Activated CD8-positive, alpha-beta memory T cell treated with anti-CD3 and anti-CD28 coated beads for 4 hours (primary cell): Measurements from ENCODE around the gene NELFA.

ENCODE experiments used
- DNase-seq, 2 donors: peaks; one replicate each; pipeline ENCODE4 v3.0.0-alpha.2; 2020; ENCODE audit warnings: low read depth in 2 of 2

Gene NELFA

GRCh38 chr4:1982124-1983052 lies 26.4 kb downstream of the NELFA start:
- DNase-seq, result no peak

GRCh38 chr4:1981251-1982058 lies 27.3 kb downstream of the NELFA start:
- DNase-seq, result no peak

GRCh38 chr4:1980561-1981041 lies 28.2 kb downstream of the NELFA start:
- no peak for DNase-seq

GRCh38 chr4:1979477-1980196 lies 29.1 kb downstream of the NELFA start:
- no peak for DNase-seq

- no peak for DNase-seq
These were observed 29.9 kb downstream of the NELFA start for GRCh38 chr4:1978741-1979476.

GRCh38 chr4:1978226-1978625 lies 30.5 kb downstream of the NELFA start:
- no peak for DNase-seq

GRCh38 chr4:1976416-1977352 lies 32.1 kb downstream of the NELFA start:
- no peak for DNase-seq

GRCh38 chr4:1975880-1976279 lies 32.9 kb downstream of the NELFA start:
- DNase-seq, result no peak

- no peak for DNase-seq
These were observed 33.4 kb downstream of the NELFA start for GRCh38 chr4:1975391-1975801.

- no peak for DNase-seq
These were observed 33.9 kb downstream of the NELFA start for GRCh38 chr4:1974840-1975239.

- DNase-seq, result no peak
These were observed 35.1 kb downstream of the NELFA start for GRCh38 chr4:1973661-1974060.

- no peak for DNase-seq
These were observed 35.6 kb downstream of the NELFA start for GRCh38 chr4:1973218-1973617.

- DNase-seq, result no peak
These were observed 36.4 kb downstream of the NELFA start for GRCh38 chr4:1972414-1972813.

- DNase-seq, result no peak
These were observed 37.1 kb downstream of the NELFA start for GRCh38 chr4:1971456-1972200.

GRCh38 chr4:1970926-1971325 lies 37.8 kb downstream of the NELFA start:
- DNase-seq, result no peak

GRCh38 chr4:1969928-1970723 lies 38.6 kb downstream of the NELFA start:
- no peak for DNase-seq

GRCh38 chr4:1968686-1969295 lies 40.0 kb downstream of the NELFA start:
- no peak for DNase-seq

GRCh38 chr4:1967512-1968149 lies 41.1 kb downstream of the NELFA start:
- DNase-seq, result no peak
